GM19023 (cell line): Measurements from ENCODE around the gene TBC1D22A.

Source experiments
- ATAC-seq: cut with Tn5 transposase; IDR thresholded peaks from one replicate; pipeline ENCODE4 v1.9.1; 2021; ENCODE audit warnings: mild to moderate bottlenecking, moderate library complexity; ENCODE audit not compliant: unreplicated experiment

Gene TBC1D22A

DNA sequence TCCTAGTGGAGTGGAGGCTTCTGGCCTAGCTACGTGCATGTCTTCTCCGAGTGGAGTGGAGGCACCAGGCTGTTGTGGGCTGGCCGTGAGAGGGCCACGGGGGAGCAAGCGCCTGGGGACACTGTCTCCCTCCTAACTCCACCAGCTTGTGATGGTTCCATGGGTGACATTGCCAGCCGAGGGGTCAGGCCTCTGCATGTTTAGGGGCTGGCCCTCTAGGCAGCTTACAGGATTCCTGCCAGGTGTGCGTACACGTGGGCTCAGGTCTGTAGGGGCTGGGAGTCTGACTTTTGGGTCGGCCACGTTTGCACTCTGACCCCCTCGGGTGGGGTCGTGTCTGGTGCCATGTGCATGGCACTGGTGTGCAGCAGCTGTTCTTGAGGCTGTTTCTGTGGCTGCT lies 31.6 kb downstream of the TBC1D22A start:
- no peak for ATAC-seq

DNA sequence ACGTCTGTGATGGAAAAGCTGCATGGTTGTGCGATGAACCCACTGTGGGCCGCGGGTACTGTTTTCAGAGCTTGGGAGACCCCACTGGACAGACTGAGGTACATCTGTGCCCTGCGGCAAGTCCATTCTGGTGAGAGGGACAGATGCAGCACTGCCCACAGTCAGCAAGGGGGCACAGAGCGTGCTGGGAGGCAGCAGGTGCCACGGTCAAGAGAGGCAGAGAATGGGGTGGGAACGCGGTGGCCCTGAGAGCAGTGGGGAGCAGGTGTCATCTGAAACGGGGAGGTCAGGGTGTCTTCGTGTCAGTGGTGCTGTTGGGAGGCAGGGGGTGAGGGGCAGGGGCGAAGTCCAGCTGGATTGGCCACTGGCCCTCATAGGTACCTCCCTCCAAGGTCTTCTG lies 32.0 kb downstream of the TBC1D22A start:
- ATAC-seq, result no peak

DNA sequence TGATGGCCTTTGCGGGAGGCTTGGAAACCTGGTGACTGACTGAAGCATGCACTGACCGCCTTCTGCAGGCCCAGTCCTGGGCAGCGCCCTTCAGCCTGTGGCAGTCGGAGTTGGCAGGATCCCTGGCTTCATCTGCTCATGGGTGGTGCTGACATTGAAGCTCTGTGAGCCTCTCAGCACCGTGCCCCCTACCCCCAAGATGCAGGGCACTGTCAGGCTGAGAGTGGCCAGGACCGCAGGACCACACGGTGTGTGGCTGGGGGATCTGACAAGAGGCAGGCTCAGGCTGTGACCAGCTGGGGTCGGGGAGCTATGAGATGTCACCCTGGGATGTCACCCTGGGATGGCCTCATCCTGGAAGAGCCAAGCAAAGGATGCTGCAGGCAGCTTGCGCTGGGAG lies 32.7 kb downstream of the TBC1D22A start:
- no peak for ATAC-seq

DNA sequence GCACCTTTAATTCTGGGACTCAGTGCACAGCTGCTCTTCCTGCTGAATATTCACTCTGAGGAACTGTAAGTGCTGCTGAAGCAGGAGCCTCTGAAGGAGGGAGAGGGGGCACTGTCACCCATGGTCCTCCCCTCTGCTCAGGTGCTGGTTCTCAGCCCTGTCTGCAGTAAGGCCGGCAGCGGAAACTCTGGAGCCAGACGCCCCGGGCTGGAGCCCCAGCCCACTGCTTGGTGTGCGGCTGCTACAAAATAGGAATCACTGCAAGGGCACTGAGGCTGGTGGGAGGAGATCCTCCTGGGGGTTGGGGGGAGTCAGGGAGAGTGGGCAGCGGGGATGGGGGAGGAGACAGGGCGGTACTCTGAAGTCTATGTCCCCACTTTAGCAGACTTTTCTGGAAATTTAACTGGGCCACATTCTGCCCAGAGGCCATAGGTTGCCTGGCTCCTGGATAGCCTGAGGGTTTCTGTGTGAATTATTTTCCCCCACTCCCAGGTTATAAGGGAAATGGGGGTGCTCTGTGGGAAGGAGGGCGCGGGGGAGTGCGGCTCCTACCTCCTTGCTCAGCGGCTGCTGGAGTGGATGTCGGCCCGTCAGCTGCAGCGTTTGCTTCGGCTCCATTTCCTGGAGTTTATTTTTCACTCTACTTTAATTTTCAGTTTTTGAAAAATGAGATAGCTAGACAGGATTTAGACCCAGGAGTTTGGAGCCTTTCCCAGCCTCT lies 33.6 kb downstream of the TBC1D22A start:
- ATAC-seq, result no peak

DNA sequence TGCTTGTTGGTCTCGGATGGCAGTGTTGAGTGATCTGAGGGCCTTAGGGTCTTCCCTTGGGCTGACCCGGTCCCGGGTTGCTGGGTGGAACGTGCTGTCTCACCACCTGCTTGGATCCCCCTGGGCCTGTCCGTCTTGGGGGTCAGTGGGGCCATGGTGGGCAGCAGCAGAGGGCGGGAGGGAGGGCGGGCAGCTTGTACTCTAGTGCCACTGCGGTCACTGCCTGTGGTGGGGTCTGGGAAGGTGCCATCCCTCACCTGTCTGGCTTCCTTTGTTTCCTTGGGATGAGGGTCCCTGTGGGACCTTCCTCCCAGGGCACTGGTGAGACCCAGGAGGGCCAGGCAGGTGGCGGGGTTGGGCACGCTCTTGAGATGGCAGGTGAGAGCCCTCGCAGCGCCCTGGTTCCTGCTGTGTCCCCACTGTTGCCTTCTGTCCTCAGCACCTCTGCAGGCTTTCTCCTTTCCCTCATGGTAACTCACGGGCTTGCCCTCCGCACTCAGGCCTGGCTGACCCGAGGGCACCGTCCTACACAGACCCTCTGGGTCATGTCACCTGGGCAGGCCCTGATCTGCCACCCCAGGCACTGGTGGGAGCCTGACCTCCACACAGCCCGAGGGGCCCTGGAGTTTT lies 34.2 kb downstream of the TBC1D22A start:
- no peak for ATAC-seq

DNA sequence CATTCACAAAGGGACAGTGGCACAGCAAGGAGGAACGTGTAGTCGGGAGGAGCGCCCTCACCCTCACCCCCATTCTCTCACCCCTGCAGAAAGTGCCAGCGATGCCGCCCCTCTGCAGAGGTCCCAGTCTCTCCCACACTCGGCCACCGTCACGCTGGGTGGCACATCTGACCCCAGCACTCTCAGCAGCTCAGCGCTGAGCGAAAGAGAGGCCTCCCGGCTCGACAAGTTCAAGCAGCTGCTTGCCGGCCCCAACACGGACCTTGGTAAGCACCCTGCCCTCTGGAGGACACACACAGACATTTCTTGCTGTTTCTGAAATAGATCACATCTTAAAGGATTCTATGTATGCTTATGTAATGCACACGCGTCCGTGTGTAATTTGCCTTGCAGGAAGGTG lies 34.9 kb downstream of the TBC1D22A start:
- ATAC-seq, result no peak

DNA sequence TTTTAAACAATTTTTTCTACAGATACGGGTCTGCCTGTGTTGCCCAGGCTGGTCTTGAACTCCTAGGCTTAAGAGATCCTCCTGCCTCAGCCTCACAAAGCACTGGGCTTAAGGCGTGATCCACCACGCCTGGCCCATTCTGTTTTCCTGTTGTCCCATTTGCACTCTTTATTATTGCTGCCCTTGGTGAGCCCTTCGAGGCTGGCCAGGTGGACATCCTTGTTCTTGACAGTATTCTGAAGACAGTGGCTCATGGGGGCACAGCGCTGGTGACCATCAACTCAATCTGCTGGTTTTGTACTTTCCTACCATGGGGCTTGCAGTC lies 35.6 kb downstream of the TBC1D22A start:
- ATAC-seq, result no peak

DNA sequence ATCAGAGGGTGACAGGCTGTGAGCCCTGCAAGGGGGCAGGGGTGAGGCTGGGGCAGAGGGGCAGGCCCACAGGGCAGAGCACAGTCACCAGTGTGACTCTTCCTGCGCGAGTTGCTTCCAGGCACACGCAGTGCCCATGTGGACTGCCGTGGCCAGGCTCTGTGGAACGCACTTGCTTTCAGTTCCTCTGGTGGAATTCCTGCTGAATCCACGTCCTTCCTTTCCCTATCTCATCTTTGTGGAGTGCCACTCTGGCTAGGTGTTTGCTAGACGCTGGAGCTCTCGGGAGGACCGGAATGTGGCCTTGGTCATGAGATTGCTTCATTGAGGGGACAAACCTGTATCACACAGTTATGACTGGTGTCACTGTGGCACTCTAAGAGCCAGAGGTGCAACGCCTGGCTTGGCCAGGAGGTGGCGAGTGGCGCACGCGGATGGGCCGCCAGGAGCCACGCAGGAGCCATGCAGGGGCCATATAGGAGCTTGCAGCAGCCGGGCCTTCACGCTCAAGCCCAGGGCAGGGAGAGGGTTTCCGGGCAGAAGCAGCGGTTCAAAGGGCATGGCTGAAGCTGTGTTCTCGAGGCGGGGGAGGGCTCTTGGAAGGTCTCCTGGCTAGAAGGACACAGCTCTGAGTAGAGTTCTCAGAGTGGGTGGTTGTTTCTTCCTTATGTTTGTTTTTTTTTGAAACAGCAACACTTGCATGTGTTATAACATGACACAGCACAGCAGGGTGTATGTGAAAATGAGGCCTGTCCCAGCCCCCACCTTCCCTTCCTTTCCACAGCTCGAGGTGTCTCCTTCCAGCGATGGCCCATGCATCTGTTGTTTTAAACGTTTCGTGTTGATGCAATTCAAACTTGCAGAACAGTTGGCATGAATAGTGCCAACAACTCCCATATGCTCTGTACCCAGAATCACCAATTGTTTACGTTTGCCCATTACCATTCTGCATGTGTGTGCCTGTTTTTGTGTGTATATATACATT lies 36.2 kb downstream of the TBC1D22A start:
- ATAC-seq, result no peak

DNA sequence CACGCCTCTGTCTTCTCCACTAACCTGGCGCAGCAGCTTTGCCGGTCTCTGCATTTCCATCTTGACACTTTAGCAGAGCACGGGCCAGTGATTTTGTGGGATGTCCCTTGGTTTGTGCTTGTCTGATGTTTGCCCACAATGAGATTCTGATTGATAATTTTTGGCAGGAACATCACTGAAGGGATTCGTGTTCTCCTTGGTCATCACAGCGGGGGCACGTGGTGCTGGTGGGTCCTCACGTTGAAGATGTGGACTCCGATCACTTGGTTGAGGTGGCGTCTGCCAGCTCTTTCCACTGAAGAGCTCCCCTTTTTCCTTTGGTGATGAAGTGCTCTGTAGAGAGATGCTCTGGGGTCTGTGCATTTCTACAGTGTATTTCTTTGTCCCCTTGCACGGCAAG lies 37.2 kb downstream of the TBC1D22A start:
- no peak for ATAC-seq

DNA sequence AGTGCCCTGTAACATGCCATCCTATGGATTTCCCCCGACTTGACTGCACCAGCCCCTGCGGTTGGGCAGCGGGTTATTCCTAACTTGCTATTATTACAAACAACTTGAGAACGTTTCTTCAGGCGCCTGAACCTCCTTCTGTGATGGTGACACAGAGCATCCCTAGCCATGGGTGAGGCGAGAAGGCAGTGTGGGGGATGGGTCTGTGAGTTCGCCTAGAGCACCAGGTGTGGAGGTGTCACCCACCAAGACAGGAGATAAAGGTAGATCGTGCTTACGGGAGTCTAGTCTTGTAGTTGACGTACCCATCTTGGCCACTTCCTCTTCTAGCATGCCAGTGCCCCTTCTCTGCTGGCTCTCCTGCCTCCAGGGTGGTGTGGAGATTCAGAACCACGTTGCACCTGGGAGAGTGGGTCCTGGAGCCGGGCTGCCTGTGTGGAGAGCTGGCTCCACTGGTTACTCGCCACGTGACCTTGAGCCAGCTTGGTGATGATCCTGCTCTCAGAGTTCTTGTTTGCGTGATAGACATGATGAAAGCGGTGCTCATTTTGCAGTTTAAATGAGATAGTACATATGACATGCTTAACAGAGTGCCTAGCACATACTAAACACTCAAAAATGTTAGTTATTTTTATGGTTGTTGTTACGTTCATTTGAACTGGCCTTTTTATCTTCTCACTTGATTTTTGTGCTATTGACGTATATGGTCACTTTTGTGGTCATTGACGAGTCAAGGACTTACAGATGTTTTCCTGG lies 37.8 kb downstream of the TBC1D22A start:
- no peak for ATAC-seq

DNA sequence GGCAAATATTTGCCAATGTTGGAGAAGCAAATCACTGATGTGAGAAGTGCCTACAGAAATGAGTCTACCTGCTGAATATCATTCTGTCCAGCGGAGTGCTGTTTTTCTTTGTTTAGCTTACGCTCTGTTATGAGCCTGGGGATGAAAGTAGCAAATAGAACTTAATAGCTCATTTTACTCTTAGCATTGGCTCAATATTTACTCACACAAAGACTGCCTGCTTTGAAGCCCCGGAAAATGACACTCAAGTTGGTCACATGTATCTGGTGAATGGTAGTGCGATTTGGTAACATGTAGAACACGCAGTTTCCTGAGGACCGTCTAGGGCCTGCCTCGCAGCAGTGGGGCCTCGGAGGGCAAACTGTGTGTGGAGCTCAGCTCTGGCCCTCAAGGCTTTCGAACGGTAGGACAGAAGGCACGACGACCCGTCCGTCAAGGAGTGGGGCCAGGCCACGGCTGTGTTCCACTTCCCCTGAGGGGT lies 38.9 kb downstream of the TBC1D22A start:
- no peak for ATAC-seq

DNA sequence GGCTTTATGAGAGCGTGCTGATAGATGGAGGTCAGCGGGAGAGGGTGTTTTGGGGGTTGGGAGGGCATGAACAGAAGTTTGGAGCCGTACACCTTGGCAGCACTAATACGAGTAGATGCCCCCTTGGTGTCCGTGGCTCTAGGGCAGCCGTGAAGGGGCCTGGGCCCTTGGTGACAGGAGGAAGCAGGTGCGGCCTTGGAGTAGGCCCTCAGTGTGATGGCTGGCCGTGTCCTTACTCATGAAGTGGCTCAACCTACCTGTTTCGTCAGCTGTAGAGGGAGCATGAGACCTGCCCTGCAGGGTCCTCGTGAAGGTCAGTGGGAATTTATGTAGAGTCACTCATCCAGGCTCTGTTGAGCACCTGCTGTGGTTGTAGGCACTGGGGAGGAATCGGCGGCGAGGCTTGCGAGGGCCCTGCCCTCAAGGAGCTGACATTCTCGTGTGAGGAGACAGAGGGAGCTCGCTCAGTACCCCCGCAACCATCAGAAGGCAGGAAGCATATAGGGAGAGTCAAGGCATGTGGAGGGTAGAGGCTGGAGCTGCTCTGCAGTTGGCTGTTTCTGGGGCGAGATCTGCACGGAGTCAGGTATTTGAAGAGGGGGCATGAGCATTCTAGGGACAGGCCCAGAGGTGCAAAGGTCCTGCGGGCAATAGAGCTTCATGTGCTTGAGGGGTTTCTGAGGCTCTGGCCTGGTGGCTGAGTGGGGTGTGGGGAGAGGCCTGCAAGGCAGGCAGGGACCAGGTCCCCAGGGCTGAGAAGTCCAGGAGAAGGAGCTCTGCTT lies 39.6 kb downstream of the TBC1D22A start:
- ATAC-seq, result no peak

DNA sequence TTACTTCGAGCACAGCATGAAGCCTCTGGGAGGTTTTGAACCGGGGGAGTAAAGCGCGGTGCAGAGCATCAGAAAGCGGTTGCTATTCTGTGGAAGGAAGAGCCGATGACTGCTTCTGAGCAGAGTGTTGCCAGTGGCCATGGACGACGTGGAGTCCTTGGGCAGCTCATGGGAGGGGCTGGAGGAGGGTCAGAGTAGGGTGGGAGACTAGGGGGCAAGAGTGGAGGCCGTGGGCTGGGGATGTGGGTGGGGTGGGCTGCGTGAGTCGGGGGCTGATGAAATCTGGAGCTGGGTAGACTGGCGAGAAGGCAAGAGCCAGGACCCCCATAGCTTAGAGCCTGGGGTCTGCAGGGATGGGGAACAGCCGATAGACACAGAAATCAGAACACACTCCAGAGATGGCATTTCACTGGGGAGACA lies 40.2 kb downstream of the TBC1D22A start:
- ATAC-seq, result no peak

DNA sequence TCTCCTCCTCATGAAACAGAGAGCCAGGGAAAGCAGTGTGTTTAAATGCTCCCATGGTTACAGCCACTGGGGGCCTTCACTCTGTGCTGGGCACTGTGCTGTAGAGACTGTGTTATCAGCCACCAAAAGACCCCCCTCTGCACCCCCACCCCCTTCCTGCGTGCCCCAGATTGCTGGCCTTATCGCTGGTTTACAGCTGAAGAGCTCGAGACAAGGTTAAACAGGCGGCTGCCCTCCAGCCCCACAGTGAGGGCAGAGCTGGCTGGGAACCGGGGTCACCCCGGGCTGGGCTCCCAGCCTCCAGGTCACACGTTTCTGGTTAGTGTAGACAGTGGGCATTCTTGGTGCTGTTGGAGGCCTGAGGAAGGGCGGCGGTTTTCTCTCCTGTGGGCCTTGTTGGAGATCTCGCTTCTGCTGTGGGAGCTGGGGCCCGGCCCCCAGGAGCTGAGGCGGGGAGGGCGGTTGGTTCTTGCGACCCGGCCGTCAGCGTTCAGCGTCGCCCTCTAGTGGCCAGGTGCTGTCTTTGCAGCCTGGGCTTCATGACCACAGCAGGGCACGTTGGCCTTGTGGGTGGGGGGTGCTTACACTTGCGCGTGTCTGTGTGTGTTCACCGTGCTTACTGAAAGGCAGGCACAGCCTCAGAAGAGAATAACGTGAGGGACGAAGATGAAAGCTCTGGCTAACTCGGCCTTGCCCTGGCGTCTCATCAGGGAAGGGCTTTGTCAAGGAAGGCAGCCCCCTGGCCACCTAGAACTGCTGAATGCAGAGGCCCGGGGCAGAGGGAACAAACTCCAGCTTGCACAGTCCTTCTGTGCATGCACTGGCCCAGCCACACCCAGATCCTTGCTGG lies 40.8 kb downstream of the TBC1D22A start:
- no peak for ATAC-seq

DNA sequence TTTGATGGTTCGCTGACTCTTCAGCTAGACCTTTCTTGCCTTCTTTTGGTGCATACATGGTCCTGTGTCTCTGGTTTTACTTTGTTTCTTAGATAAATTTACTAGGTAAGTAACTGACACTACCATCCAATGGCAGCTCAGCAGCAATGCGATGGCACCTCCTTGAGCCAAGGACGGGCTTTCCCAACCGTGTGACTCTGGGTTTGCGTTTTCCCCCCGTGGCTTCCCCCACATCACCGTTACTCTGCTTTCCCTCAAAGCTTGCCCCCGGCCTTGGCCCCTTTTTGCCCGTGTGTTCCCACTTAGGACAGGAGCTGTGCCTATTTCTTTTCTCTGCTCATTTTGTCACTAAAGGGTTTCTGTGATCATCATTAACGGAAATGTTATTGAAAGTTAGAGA lies 41.5 kb downstream of the TBC1D22A start:
- ATAC-seq, result no peak

DNA sequence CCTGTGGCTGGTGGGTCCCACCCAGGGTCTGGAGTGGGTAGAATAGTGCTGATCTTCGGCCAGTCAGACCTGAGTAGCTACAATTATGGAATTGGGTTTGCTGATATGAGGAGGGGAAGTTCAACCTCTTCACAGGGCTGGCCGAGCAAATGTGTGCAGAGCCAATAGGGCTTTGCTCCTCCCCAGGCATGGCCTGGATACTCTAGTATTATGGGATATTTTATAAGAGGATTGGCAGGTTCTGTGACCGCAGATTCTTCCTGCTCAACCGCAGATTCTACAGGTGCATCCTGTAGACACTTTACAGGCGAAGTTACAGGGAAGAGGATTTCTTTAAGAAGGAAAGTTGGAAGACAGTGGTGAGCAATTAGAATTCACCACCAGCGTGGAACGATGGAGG lies 44.3 kb downstream of the TBC1D22A start:
- no peak for ATAC-seq

DNA sequence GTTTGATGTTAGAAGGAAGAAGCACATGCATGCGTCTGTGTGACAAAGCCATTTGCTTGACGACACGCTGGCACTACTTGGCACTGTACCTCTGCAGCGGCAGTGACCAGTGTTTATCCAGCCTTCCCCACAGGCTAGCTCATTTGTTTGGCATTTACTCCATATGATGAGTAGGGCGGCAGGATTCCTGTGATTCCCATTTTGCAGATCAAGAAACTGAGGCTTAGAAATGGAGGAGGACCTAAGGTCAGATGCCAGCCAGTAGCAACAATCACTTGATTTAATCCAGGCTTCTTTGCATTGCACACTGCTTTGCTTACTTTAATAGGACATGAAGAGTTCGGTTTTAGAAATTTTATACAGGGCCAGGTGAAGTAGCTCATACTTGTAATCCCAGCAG lies 45.0 kb downstream of the TBC1D22A start:
- ATAC-seq, result no peak

DNA sequence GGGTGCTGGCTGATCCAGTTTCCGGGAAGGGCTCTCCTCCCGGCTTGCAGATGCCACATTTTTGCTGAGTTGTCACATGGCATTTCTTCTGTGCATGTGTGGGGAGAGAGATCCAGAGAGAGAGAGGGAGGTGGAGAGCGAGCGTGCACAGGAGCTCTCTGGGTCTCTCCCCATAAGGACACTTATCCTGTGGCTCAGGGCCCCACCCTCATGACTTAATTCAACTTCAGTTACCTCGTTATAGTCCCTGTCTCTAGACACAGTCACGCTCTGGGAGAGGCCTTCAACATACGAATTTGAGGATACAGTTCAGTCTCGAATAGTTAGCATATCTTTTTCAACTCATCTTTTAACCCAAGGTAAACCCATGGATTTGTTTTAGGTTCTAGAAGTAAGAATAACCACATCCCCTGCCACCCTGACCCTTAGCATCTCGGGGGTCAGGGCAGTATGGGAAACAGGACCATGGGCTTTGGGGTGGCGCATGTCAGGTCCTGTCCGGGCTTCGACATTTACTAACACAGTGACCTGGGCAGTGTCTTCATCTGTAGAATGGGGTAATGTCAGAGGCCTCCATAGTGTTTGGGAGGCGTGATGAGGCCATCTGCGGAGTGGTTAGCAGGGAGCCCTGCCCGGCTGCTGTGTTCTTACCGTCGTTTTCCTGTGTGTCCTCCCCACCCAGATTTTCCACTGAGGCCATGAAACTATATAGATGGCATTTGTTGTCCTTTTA lies 46.9 kb downstream of the TBC1D22A start:
- no peak for ATAC-seq
